ENCODE measurements around the gene ADGRB3. TPM values are rescaled to one million over a fixed set of nuclear protein-coding genes. Genes with fewer than 3 reads are reported as not detected.
A peak's percentile ranks its signal among the peaks of the same experiment; 100 is the strongest.
"Not testable (repeated sequence)": the region's sequence is repeated elsewhere in the genome, so short reads cannot be mapped to it uniquely, and the experiment has no call there.

The ADGRB3 gene
- total RNA-seq, 1 donor from 2014 or later = not detected

GRCh38 chr6:68776354-68776753, 141.3 kb downstream of the ADGRB3 start:
- no peak for DNase-seq (ENCODE audit: extremely low read depth, low read depth, low spot score)

- DNase-seq (ENCODE audit: extremely low read depth, low read depth, low spot score) = no peak
Observed at GRCh38 chr6:68777956-68778355, 142.9 kb downstream of the ADGRB3 start.

GRCh38 chr6:68778356-68779020, 143.4 kb downstream of the ADGRB3 start:
- no peak for DNase-seq (ENCODE audit: extremely low read depth, low read depth, low spot score)

GRCh38 chr6:68779366-68779765, 144.3 kb downstream of the ADGRB3 start:
- DNase-seq (ENCODE audit: extremely low read depth, low read depth, low spot score) = no peak

- DNase-seq (ENCODE audit: extremely low read depth, low read depth, low spot score) = not testable (repeated sequence)
Observed at GRCh38 chr6:68790128-68790527, 155.0 kb downstream of the ADGRB3 start.

- DNase-seq (ENCODE audit: extremely low read depth, low read depth, low spot score) = not testable (repeated sequence)
Observed at GRCh38 chr6:68814976-68815375, 179.9 kb downstream of the ADGRB3 start.

- no peak for DNase-seq (ENCODE audit: extremely low read depth, low read depth, low spot score)
Observed at GRCh38 chr6:68826501-68826900, 191.4 kb downstream of the ADGRB3 start.

- DNase-seq (ENCODE audit: extremely low read depth, low read depth, low spot score) = no peak
Observed at GRCh38 chr6:68834551-68834950, 199.5 kb downstream of the ADGRB3 start.

- no peak for DNase-seq (ENCODE audit: extremely low read depth, low read depth, low spot score)
Observed at GRCh38 chr6:68838571-68838970, 203.5 kb downstream of the ADGRB3 start.

GRCh38 chr6:68852791-68853190, 217.7 kb downstream of the ADGRB3 start:
- DNase-seq (ENCODE audit: extremely low read depth, low read depth, low spot score) = no peak

- DNase-seq (ENCODE audit: extremely low read depth, low read depth, low spot score) = no peak
Observed at GRCh38 chr6:68859233-68859632, 224.2 kb downstream of the ADGRB3 start.

- no peak for DNase-seq (ENCODE audit: extremely low read depth, low read depth, low spot score)
Observed at GRCh38 chr6:68868646-68869045, 233.6 kb downstream of the ADGRB3 start.

- no peak for DNase-seq (ENCODE audit: extremely low read depth, low read depth, low spot score)
Observed at GRCh38 chr6:68873236-68873635, 238.2 kb downstream of the ADGRB3 start.

- no peak for DNase-seq (ENCODE audit: extremely low read depth, low read depth, low spot score)
Observed at GRCh38 chr6:68874747-68875146, 239.7 kb downstream of the ADGRB3 start.

- DNase-seq (ENCODE audit: extremely low read depth, low read depth, low spot score) = no peak
Observed at GRCh38 chr6:68875403-68875802, 240.3 kb downstream of the ADGRB3 start.

- DNase-seq (ENCODE audit: extremely low read depth, low read depth, low spot score) = peak; percentile 3
Observed at GRCh38 chr6:68876792-68877493, 241.9 kb downstream of the ADGRB3 start.

- no peak for DNase-seq (ENCODE audit: extremely low read depth, low read depth, low spot score)
Observed at GRCh38 chr6:68880050-68880813, 245.2 kb downstream of the ADGRB3 start.

- DNase-seq (ENCODE audit: extremely low read depth, low read depth, low spot score) = not testable (repeated sequence)
Observed at GRCh38 chr6:68883325-68883724, 248.2 kb downstream of the ADGRB3 start.

- DNase-seq (ENCODE audit: extremely low read depth, low read depth, low spot score) = no peak
Observed at GRCh38 chr6:68891419-68891818, 256.3 kb downstream of the ADGRB3 start.

- no peak for DNase-seq (ENCODE audit: extremely low read depth, low read depth, low spot score)
Observed at GRCh38 chr6:68892452-68892851, 257.4 kb downstream of the ADGRB3 start.

GRCh38 chr6:68895929-68896328, 260.8 kb downstream of the ADGRB3 start:
- no peak for DNase-seq (ENCODE audit: extremely low read depth, low read depth, low spot score)

GRCh38 chr6:68901044-68901443, 266.0 kb downstream of the ADGRB3 start:
- no peak for DNase-seq (ENCODE audit: extremely low read depth, low read depth, low spot score)
